Measurements from ENCODE around the gene HAUS7.

DNA sequence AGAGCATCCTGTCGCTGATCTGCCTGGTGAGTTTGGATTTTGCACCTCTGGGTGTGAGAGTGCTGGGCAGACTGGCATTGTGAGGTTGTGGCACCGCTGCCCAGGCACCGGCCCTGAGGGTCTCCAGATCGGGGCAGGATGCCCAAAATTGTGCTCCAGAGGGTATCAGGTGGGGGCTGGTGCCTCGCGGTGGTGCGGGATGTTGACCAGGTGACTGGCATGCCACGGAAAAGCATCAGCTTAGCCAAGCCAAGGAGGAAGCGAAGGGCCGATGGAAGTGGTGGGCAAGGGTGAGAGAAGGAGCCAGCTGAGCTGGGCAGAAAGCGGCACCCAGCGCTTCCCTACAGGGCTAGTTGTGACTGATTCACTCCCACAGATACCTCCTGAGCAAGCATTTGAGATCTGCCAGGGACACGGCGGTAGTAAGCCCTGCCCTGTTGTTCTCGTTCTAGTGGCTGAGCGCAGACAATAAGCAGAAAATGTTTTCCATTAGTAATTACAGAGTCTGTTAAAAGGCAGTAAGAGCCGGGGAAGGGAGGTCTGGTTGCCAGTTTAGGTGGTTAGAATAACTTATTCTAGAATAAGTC is 58.3 kb downstream of the HAUS7 start:
- TF ChIP-seq CTCF (IDR thresholded peaks at IDR 0.05; ENCODE audit: low read depth, low read length, poor library complexity, severe bottlenecking) (no peak), EZH2phosphoT487 (IDR thresholded peaks at IDR 0.05; ENCODE audit: borderline replicate concordance, low read length) (no peak)
